WI38 (cell line): ENCODE results near the gene OR2V2.
"Not testable (repeated sequence)": the region's sequence is repeated elsewhere in the genome, so short reads cannot be mapped to it uniquely, and the experiment has no call there.

Experiments
- H3K4me3 ChIP-seq: 2 replicates; pipeline ENCODE4 v1.5.1; 2011; ENCODE audit warnings: low read depth, mild to moderate bottlenecking, control low read depth, low read length
- CTCF ChIP-seq: IDR thresholded peaks from 2 replicates; pipeline ENCODE4 v1.5.1; 2012; ENCODE audit warnings: low read depth, mild to moderate bottlenecking, control low read depth, low read length

OR2V2 gene

GRCh38 chr5:181170996-181171395, 23.6 kb downstream of the OR2V2 start:
- TF ChIP-seq CTCF = no peak
- H3K4me3 ChIP-seq = no peak overlapping the region

GRCh38 chr5:181171782-181172181, 24.4 kb downstream of the OR2V2 start:
- no peak overlapping the region for H3K4me3 ChIP-seq
- no peak for TF ChIP-seq CTCF

DNA sequence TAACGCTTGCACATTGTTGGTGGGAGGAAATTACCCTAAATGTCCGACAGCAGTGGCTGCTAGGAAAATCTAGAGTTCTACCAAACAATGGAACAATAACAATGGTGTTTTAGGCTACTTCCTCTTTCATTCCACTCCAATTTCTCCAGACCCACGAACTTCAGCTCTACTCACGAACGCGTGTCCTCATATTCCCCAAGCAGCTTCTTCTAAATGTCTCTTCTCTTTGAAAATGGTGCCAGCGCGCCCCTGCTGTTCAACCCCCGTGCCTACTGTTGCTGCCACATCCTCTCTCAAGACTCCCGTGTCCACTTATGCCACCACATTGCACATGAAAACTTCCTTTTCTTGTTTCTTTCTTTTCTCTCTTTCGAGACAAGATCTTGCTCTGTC, 25.6 kb downstream of the OR2V2 start:
- TF ChIP-seq CTCF = no peak
- no peak overlapping the region for H3K4me3 ChIP-seq

DNA sequence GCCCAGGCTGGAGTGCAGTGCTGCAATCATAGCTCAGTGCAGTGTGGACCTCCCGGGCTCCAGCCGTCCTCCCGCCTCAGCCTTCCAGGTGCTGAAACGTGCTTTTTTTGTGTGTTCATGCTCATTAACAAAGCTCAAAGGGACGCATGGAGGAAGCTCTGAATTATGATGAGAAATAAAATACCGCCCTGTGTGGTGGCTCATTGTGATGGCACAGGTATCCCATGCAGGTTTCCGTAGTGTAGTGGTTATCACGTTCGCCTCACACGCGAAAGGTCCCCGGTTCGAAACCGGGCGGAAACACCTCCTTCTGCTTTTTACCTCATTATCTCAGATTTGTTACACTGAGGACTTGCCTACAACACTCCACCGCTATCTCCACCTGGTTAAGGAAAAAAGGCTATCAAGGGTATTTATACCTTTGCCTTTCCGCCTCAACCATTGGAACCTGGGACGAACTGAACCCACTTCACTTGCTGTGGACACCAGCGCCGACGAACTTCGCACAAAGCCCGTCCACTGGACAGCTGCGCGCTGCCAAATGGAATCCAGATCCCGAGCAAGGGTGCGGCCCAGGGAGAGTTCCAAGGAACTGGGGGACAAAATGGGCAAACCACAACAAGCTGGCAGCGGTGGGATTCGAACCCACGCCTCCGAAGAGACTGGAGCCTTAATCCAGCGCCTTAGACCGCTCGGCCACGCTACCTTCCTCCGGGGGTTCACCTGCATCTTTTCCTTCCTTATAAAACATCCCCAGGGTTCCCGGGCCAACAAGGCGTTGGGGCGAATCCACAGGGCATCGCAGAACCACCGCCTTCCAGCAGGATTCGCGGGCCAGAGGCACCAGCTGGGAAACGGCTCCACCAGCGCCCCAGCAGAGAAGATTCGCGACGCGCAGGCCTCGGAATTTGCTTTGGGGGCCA, 26.3 kb downstream of the OR2V2 start:
- TF ChIP-seq CTCF = no peak
- H3K4me3 ChIP-seq = 0 out of 2 replicates have a peak overlapping the region, but pooled peaks have one; percentile 16

DNA sequence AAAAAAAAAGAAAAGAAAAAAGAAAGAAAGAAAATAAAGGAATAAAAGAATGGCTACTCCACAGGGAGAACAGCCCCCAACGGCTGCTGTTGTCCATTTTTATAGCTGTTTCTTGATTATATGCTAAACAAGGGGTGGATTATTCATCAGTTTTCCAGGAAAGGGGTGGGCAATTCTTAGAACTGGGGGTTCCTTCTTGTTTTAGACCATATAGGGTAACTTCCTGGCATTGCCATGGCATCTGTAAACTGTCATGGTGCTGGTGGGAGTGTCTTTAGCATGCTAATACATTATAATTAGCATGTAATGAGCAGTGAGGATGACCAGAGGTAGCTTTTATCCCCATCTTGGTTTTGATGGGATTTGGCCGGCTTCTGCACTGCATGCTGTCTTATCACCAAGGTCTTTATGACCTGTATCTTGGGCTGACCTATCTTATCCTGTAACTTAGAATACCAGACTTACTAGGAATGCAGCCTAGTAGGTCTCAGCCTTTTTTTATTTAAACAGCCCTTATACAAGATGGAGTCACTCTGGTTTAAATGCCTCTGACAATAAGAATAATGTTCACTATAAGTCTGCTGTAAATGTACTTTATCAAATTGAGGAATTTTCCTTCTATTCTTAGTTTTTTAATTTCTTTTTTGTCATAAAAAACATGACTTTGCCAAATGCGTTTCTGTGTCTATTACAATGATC, 29.0 kb downstream of the OR2V2 start:
- no peak overlapping the region for H3K4me3 ChIP-seq
- TF ChIP-seq CTCF = no peak

DNA sequence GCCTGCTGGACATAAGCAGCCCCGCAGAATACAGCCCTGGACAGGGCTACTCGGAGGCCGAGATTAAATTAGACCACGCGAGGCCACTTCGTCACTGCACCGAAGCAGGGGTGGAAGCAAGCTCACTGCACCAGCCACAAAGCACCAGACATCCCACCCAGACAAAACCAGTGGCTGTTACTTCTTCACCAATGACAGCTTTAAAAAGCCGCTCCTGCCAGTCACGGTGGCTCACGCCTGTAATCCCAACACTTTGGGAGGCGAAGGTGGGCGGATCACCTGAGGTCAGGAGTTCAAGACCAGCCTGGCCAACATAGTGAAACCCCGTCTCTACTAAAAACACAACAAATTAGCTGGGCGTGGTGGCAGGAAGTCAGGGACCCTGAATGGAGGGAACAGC, 30.2 kb downstream of the OR2V2 start:
- H3K4me3 ChIP-seq = not testable (repeated sequence)

- TF ChIP-seq CTCF = peak; percentile 73
- no peak overlapping the region for H3K4me3 ChIP-seq
Observed at GRCh38 chr5:181181650-181182565, 34.5 kb downstream of the OR2V2 start.
